Immature natural killer cell (primary cell): ENCODE measurements around the gene PTPRG. TPM values are rescaled to one million over a fixed set of nuclear protein-coding genes. Genes with fewer than 3 reads are reported as not detected.

ENCODE experiments used
- DNase-seq, 3 donors: peaks; one replicate each; pipeline ENCODE4 v3.0.0; 2022; ENCODE audit warnings: mixed read lengths in 1 of 3
- H3K27ac Mint-ChIP-seq, 6 donors: one replicate each; pipeline ENCODE4 v1.8.0; 2020; ENCODE audit warnings: mixed read lengths in 6 of 6, mild to moderate bottlenecking in 5 of 6, inconsistent platforms in 4 of 6, moderate library complexity in 3 of 6
- H3K27me3 Mint-ChIP-seq, 3 donors: one replicate each; pipeline ENCODE4 v1.8.0; 2020 to 2021; ENCODE audit warnings: low read depth in 3 of 3, mild to moderate bottlenecking in 3 of 3, mixed read lengths in 3 of 3, moderate library complexity in 3 of 3, inconsistent platforms in 1 of 3
- H3K36me3 Mint-ChIP-seq, 3 donors: one replicate each; pipeline ENCODE4 v1.8.0; 2020; ENCODE audit warnings: mixed read lengths in 3 of 3, inconsistent platforms in 2 of 3, mild to moderate bottlenecking in 2 of 3
- H3K4me1 Mint-ChIP-seq, 2 donors: one replicate each; pipeline ENCODE4 v1.8.0; 2020; ENCODE audit warnings: inconsistent platforms in 2 of 2, mild to moderate bottlenecking in 2 of 2, mixed read lengths in 2 of 2, moderate library complexity in 1 of 2
- H3K4me3 Mint-ChIP-seq, 5 donors: one replicate each; pipeline ENCODE4 v1.8.0; 2020; ENCODE audit warnings: mild to moderate bottlenecking in 5 of 5, mixed read lengths in 5 of 5, inconsistent platforms in 3 of 5, moderate library complexity in 3 of 5
- H3K9me3 Mint-ChIP-seq, 6 donors: one replicate each; pipeline ENCODE4 v1.8.0; 2020; ENCODE audit warnings: mild to moderate bottlenecking in 6 of 6, mixed read lengths in 6 of 6, inconsistent platforms in 4 of 6, moderate library complexity in 3 of 6
- polyA plus RNA-seq, 3 donors: library from polyadenylated mRNA; unstranded; fragments of 300-500 nt; fragmentation: Illumina TruSeq; gene quantifications; one replicate each; pipeline ENCODE4 v1.2.3, GENCODE V29; 2021

The PTPRG gene
- polyA plus RNA-seq, 3 donors from 2014 or later: 0.13 TPM; not detected in 2

- H3K27me3 Mint-ChIP-seq: peaks cover 0 to 9% (median 2%) of the 10 kb centered on the region in 3 donors
- no peak for DNase-seq
- no peaks in the 10 kb centered on the region for H3K36me3 Mint-ChIP-seq
- H3K4me3 Mint-ChIP-seq: peak overlapping the region in 1 of 5 donors; percentile 21
- H3K27ac Mint-ChIP-seq: no peak overlapping the region
- H3K4me1 Mint-ChIP-seq: peaks cover 4 to 5% of the 10 kb centered on the region in 2 donors
- H3K9me3 Mint-ChIP-seq: peaks cover 0 to 6% (median under 1%) of the 10 kb centered on the region in 6 donors
Observed at GRCh38 chr3:61569856-61570580, 8.6 kb downstream of the PTPRG start.

GRCh38 chr3:61570813-61571212, 9.4 kb downstream of the PTPRG start:
- no peak overlapping the region for H3K27ac Mint-ChIP-seq
- peaks cover 0 to 7% (median under 1%) of the 10 kb centered on the region in 6 donors for H3K9me3 Mint-ChIP-seq
- H3K36me3 Mint-ChIP-seq: no peaks in the 10 kb centered on the region
- H3K27me3 Mint-ChIP-seq: peaks cover 0 to 9% (median 2%) of the 10 kb centered on the region in 3 donors
- no peak for DNase-seq
- peaks cover 5 to 6% of the 10 kb centered on the region in 2 donors for H3K4me1 Mint-ChIP-seq
- peak overlapping the region in 2 of 5 donors; percentile 19 to 21 for H3K4me3 Mint-ChIP-seq

DNA sequence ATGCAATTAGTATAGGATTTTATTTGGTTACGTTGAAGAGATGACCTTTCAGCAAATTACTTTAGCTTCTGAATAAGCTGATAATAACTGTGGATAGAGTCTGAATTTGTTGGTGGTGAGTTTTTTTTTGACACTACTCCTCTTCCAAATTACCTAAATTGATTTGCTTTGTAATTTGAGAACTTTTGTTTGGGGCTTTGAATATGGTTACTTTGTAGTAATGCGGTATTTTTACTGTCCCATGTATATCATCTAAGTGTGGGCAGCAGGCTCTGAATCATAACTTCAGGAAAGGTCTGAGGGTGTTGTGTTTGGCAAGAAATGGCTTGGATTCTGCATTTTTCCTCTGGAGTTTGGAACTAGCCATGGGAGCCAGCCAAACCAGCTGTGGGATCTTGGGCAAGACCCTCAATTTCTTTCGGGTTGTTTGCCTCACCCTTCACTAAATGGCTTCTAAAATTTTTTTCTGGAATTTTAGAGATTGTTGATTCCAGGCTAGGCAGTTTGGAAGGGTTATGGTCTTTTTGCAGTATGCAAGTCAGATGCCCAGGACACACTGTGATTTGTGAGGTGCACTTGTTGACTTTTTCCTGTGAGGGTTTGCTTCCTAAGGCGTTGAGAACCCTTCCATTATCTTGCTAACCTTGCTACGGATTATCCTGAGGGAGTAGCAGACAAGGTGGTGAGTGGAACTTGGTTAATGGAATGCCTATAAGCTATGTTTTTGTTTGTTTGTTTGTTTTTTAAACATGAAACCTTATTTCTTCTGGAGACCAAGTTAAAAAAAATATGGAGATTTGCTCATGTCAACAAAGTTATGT, 10.4 kb downstream of the PTPRG start:
- no peak for DNase-seq
- H3K27ac Mint-ChIP-seq: no peak overlapping the region
- peaks cover 0 to 6% (median under 1%) of the 10 kb centered on the region in 6 donors for H3K9me3 Mint-ChIP-seq
- H3K4me1 Mint-ChIP-seq: peaks cover 5 to 6% of the 10 kb centered on the region in 2 donors
- H3K36me3 Mint-ChIP-seq: no peaks in the 10 kb centered on the region
- no peak overlapping the region for H3K4me3 Mint-ChIP-seq
- peaks cover 0 to 6% (median 0%) of the 10 kb centered on the region in 3 donors for H3K27me3 Mint-ChIP-seq

GRCh38 chr3:61572879-61573278, 11.5 kb downstream of the PTPRG start:
- H3K4me3 Mint-ChIP-seq: no peak overlapping the region
- H3K27ac Mint-ChIP-seq: no peak overlapping the region
- H3K27me3 Mint-ChIP-seq: peaks cover 0 to 6% (median 0%) of the 10 kb centered on the region in 3 donors
- peaks cover 5 to 6% of the 10 kb centered on the region in 2 donors for H3K4me1 Mint-ChIP-seq
- peaks cover 0 to 8% (median under 1%) of the 10 kb centered on the region in 6 donors for H3K9me3 Mint-ChIP-seq
- no peaks in the 10 kb centered on the region for H3K36me3 Mint-ChIP-seq
- no peak for DNase-seq

DNA sequence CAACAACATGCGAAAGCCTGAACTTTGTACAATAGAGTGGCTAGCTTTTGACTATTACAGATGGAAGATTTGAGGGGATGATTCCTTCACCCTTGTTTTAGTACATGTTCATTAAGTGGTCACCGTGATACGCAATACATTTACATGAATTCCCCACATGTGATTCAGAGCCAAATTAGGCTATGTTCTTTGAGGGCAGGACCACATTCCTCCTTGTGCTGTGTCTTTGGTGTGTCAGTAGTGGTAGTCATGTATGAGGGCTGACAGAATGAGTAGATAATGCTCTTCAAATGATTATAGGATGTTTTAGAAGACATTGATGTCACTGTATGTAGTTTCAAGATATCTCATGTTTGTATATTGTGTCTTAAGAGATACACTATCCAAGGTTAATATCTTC, 12.1 kb downstream of the PTPRG start:
- H3K9me3 Mint-ChIP-seq: peaks cover 0 to 8% (median under 1%) of the 10 kb centered on the region in 6 donors
- no peak overlapping the region for H3K4me3 Mint-ChIP-seq
- no peaks in the 10 kb centered on the region for H3K36me3 Mint-ChIP-seq
- H3K27ac Mint-ChIP-seq: no peak overlapping the region
- peaks cover 0 to 6% (median 0%) of the 10 kb centered on the region in 3 donors for H3K27me3 Mint-ChIP-seq
- DNase-seq: no peak
- peaks cover 5 to 6% of the 10 kb centered on the region in 2 donors for H3K4me1 Mint-ChIP-seq

- H3K4me3 Mint-ChIP-seq: peak overlapping the region in 1 of 5 donors; percentile 12
- no peaks in the 10 kb centered on the region for H3K36me3 Mint-ChIP-seq
- peak overlapping the region in 2 of 6 donors; percentile 2 to 37 for H3K27ac Mint-ChIP-seq
- H3K4me1 Mint-ChIP-seq: peaks cover 5 to 6% of the 10 kb centered on the region in 2 donors
- H3K27me3 Mint-ChIP-seq: peaks cover 0 to 6% (median 2%) of the 10 kb centered on the region in 3 donors
- peaks cover 0 to 8% (median under 1%) of the 10 kb centered on the region in 6 donors for H3K9me3 Mint-ChIP-seq
- DNase-seq: no peak
Observed at GRCh38 chr3:61574854-61575253, 13.5 kb downstream of the PTPRG start.

- H3K27ac Mint-ChIP-seq: no peak overlapping the region
- no peak for DNase-seq
- peaks cover 0 to 8% (median under 1%) of the 10 kb centered on the region in 6 donors for H3K9me3 Mint-ChIP-seq
- peaks cover 2 to 3% of the 10 kb centered on the region in 2 donors for H3K4me1 Mint-ChIP-seq
- H3K4me3 Mint-ChIP-seq: no peak overlapping the region
- peaks cover 0 to 2% (median 2%) of the 10 kb centered on the region in 3 donors for H3K27me3 Mint-ChIP-seq
- no peaks in the 10 kb centered on the region for H3K36me3 Mint-ChIP-seq
Observed at GRCh38 chr3:61575893-61576292, 14.5 kb downstream of the PTPRG start.

DNA sequence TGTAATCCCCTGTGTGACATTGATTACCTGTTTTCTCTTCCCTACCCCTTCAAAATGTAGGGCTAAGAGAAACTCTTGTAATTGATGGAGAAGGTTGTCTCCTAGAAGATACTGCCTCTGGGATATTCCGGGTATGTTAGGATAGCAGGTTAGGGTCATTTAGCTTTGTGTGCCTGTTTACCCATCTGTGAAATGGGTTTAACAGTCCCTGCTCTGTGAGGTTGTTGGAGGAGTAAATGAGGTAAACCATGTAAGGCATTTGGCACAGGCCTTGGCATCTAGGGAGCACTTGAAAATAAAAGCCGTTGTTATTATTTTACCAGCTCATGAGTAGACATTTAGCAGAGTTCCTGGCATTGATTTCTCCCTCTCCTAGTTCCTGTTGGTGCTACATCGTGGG, 16.4 kb downstream of the PTPRG start:
- H3K4me3 Mint-ChIP-seq: no peak overlapping the region
- no peak overlapping the region for H3K27ac Mint-ChIP-seq
- peaks cover 0 to 2% of the 10 kb centered on the region in 2 donors for H3K4me1 Mint-ChIP-seq
- H3K36me3 Mint-ChIP-seq: no peaks in the 10 kb centered on the region
- peaks cover 0 to 2% (median 2%) of the 10 kb centered on the region in 3 donors for H3K27me3 Mint-ChIP-seq
- DNase-seq: no peak
- peaks cover 0 to 8% (median under 1%) of the 10 kb centered on the region in 6 donors for H3K9me3 Mint-ChIP-seq

GRCh38 chr3:61578667-61579367, 17.4 kb downstream of the PTPRG start:
- no peak overlapping the region for H3K27ac Mint-ChIP-seq
- H3K27me3 Mint-ChIP-seq: peaks cover 2 to 3% (median 2%) of the 10 kb centered on the region in 3 donors
- H3K4me3 Mint-ChIP-seq: no peak overlapping the region
- no peak for DNase-seq
- H3K9me3 Mint-ChIP-seq: peaks cover 0 to 8% (median 3%) of the 10 kb centered on the region in 6 donors
- H3K36me3 Mint-ChIP-seq: no peaks in the 10 kb centered on the region
- H3K4me1 Mint-ChIP-seq: peaks cover 0 to 2% of the 10 kb centered on the region in 2 donors

- Mint-ChIP-seq H3K9me3 (peaks cover 0 to 5% (median 2%) of the 10 kb centered on the region in 6 donors), H3K27me3 (peaks cover 0 to 3% (median 2%) of the 10 kb centered on the region in 3 donors), H3K4me1 (peaks cover 0 to 2% of the 10 kb centered on the region in 2 donors), H3K36me3 (no peaks in the 10 kb centered on the region), H3K4me3 (no peak overlapping the region), H3K27ac (no peak overlapping the region)
- DNase-seq: no peak
Observed at GRCh38 chr3:61579685-61580084, 18.3 kb downstream of the PTPRG start.

DNA sequence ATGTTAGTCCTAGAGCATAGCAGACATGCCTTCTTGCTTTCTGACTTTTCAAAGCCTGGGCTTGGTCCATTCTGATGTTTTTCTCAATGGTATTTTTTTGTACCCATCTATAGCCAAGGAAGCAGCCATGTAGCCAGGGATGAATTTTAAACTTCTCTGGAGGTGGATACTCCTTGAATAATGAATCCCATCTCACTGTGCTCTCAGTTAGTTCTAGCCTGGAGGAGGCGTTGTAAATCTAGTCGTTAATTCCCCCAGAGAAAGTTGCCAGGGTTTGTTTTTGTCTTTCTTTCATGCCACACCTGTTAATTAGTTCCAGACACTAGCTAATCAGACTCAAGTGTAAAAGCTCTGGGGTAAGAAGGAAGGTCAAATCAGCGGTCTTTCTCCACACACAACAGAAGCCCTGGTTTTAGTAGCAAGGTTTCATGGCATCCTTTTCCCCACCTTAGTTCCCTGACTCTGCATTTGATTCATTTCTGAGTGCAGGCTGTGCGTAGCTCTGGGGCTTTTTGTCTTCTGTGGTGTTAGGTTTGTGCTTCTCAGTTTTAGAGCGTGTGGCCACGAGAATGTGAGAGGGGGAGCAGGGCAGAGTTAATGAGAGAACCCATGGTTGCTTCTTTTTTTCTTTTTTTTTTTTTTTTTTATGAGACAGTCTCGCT, 19.7 kb downstream of the PTPRG start:
- no peaks in the 10 kb centered on the region for H3K4me1 Mint-ChIP-seq
- H3K9me3 Mint-ChIP-seq: peaks cover 0 to 5% (median 2%) of the 10 kb centered on the region in 6 donors
- no peak for DNase-seq
- no peak overlapping the region for H3K4me3 Mint-ChIP-seq
- no peak overlapping the region for H3K27ac Mint-ChIP-seq
- no peaks in the 10 kb centered on the region for H3K36me3 Mint-ChIP-seq
- H3K27me3 Mint-ChIP-seq: peaks cover 2 to 3% (median 3%) of the 10 kb centered on the region in 3 donors

GRCh38 chr3:61582287-61582686, 20.9 kb downstream of the PTPRG start:
- H3K27me3 Mint-ChIP-seq: peaks cover 2 to 3% (median 3%) of the 10 kb centered on the region in 3 donors
- no peak overlapping the region for H3K27ac Mint-ChIP-seq
- H3K4me3 Mint-ChIP-seq: no peak overlapping the region
- DNase-seq: no peak
- H3K9me3 Mint-ChIP-seq: peaks cover 0 to 5% (median 1%) of the 10 kb centered on the region in 6 donors
- no peaks in the 10 kb centered on the region for H3K36me3 Mint-ChIP-seq
- H3K4me1 Mint-ChIP-seq: no peaks in the 10 kb centered on the region

DNA sequence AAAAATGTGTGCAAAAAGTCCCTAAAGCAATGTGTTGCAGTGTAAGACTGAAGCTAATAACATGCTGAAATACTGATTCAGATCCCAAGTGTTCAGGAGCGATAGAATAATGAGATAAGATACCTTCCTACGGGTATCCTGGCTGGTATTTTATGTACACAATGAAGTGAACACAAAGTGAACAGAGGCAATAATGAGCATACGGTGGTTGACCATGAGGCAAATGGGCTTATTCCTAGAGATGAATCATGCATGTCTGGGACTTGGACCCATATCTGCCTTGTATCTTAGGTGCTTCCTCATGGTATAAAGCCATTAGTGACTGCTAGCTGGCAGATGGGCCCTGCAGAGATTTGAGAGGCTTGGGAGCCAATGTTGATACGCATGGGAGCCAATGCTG, 21.5 kb downstream of the PTPRG start:
- DNase-seq: no peak
- peaks cover 2 to 3% (median 3%) of the 10 kb centered on the region in 3 donors for H3K27me3 Mint-ChIP-seq
- no peak overlapping the region for H3K27ac Mint-ChIP-seq
- no peaks in the 10 kb centered on the region for H3K36me3 Mint-ChIP-seq
- no peaks in the 10 kb centered on the region for H3K4me1 Mint-ChIP-seq
- H3K4me3 Mint-ChIP-seq: no peak overlapping the region
- H3K9me3 Mint-ChIP-seq: peaks cover 0 to 5% (median under 1%) of the 10 kb centered on the region in 6 donors
